Measurements from ENCODE around the gene ABCC5.

Gene ABCC5

GRCh38 chr3:183937601-183938286 lies 79.9 kb downstream of the ABCC5 start:
- H3K9me3 ChIP-seq (ENCODE audit: insufficient read depth, low read depth, low read length), result no peaks in the 10 kb centered on the region
- H3K27me3 ChIP-seq (ENCODE audit: insufficient read depth, low read length), result no peaks in the 10 kb centered on the region
- H3K9ac ChIP-seq (ENCODE audit: low read depth, low read length), result no peak overlapping the region
- H3K36me3 ChIP-seq (ENCODE audit: insufficient read depth, low read depth, low read length), result peaks cover 39% of the 10 kb centered on the region
- H3K4me3 ChIP-seq (ENCODE audit: low read length), result no peak overlapping the region
- no peaks in the 10 kb centered on the region; the same call in 1 of the 2 replicates for H3K4me1 ChIP-seq (ENCODE audit: insufficient read depth, low read length)
- H3K27ac ChIP-seq (ENCODE audit: low read length), result no peak overlapping the region

- Histone ChIP-seq H3K9me3 (ENCODE audit: insufficient read depth, low read depth, low read length) (no peaks in the 10 kb centered on the region), H3K27ac (ENCODE audit: low read length) (no peak overlapping the region), H3K36me3 (ENCODE audit: insufficient read depth, low read depth, low read length) (peaks cover 35% of the 10 kb centered on the region), H3K27me3 (ENCODE audit: insufficient read depth, low read length) (no peaks in the 10 kb centered on the region), H3K9ac (ENCODE audit: low read depth, low read length) (no peak overlapping the region), H3K4me1 (ENCODE audit: insufficient read depth, low read length) (no peaks in the 10 kb centered on the region), H3K4me3 (ENCODE audit: low read length) (no peak overlapping the region)
Measured at GRCh38 chr3:183933160-183933559, 84.5 kb downstream of the ABCC5 start.

GRCh38 chr3:183931881-183932280 lies 85.8 kb downstream of the ABCC5 start:
- Histone ChIP-seq H3K27ac (ENCODE audit: low read length) (no peak overlapping the region), H3K4me1 (ENCODE audit: insufficient read depth, low read length) (no peaks in the 10 kb centered on the region)

GRCh38 chr3:183930086-183930485 lies 87.6 kb downstream of the ABCC5 start:
- Histone ChIP-seq H3K4me3 (ENCODE audit: low read length) (no peak overlapping the region), H3K36me3 (ENCODE audit: insufficient read depth, low read depth, low read length) (peaks cover 31% of the 10 kb centered on the region), H3K27ac (ENCODE audit: low read length) (no peak overlapping the region)

More at GRCh38 chr3:183931881-183932280, 85.8 kb downstream of the ABCC5 start:
- Histone ChIP-seq H3K9me3 (ENCODE audit: insufficient read depth, low read depth, low read length) (no peaks in the 10 kb centered on the region), H3K27me3 (ENCODE audit: insufficient read depth, low read length) (no peaks in the 10 kb centered on the region), H3K4me3 (ENCODE audit: low read length) (no peak overlapping the region), H3K36me3 (ENCODE audit: insufficient read depth, low read depth, low read length) (peaks cover 36% of the 10 kb centered on the region), H3K9ac (ENCODE audit: low read depth, low read length) (no peak overlapping the region)

GRCh38 chr3:183927059-183927458 lies 90.6 kb downstream of the ABCC5 start:
- no peak overlapping the region for H3K4me3 ChIP-seq (ENCODE audit: low read length)
- no peaks in the 10 kb centered on the region for H3K4me1 ChIP-seq (ENCODE audit: insufficient read depth, low read length)
- H3K9ac ChIP-seq (ENCODE audit: low read depth, low read length), result no peak overlapping the region
- H3K9me3 ChIP-seq (ENCODE audit: insufficient read depth, low read depth, low read length), result no peaks in the 10 kb centered on the region
- no peaks in the 10 kb centered on the region for H3K27me3 ChIP-seq (ENCODE audit: insufficient read depth, low read length)
- peaks cover 44% of the 10 kb centered on the region for H3K36me3 ChIP-seq (ENCODE audit: insufficient read depth, low read depth, low read length)
- H3K27ac ChIP-seq (ENCODE audit: low read length), result no peak overlapping the region

More at GRCh38 chr3:183930086-183930485, 87.6 kb downstream of the ABCC5 start:
- H3K9me3 ChIP-seq (ENCODE audit: insufficient read depth, low read depth, low read length), result no peaks in the 10 kb centered on the region
- no peaks in the 10 kb centered on the region for H3K4me1 ChIP-seq (ENCODE audit: insufficient read depth, low read length)
- H3K9ac ChIP-seq (ENCODE audit: low read depth, low read length), result no peak overlapping the region
- no peaks in the 10 kb centered on the region for H3K27me3 ChIP-seq (ENCODE audit: insufficient read depth, low read length)

- Histone ChIP-seq H3K36me3 (ENCODE audit: insufficient read depth, low read depth, low read length) (peaks cover 50% of the 10 kb centered on the region), H3K4me1 (ENCODE audit: insufficient read depth, low read length) (no peaks in the 10 kb centered on the region), H3K9ac (ENCODE audit: low read depth, low read length) (no peak overlapping the region), H3K27ac (ENCODE audit: low read length) (no peak overlapping the region), H3K27me3 (ENCODE audit: insufficient read depth, low read length) (no peaks in the 10 kb centered on the region), H3K4me3 (ENCODE audit: low read length) (no peak overlapping the region), H3K9me3 (ENCODE audit: insufficient read depth, low read depth, low read length) (no peaks in the 10 kb centered on the region)
Measured at GRCh38 chr3:183924956-183925355, 92.7 kb downstream of the ABCC5 start.

- no peaks in the 10 kb centered on the region for H3K27me3 ChIP-seq (ENCODE audit: insufficient read depth, low read length)
- H3K27ac ChIP-seq (ENCODE audit: low read length), result no peak overlapping the region
- H3K4me1 ChIP-seq (ENCODE audit: insufficient read depth, low read length), result no peaks in the 10 kb centered on the region
- peaks cover 54% of the 10 kb centered on the region for H3K36me3 ChIP-seq (ENCODE audit: insufficient read depth, low read depth, low read length)
- no peak overlapping the region for H3K4me3 ChIP-seq (ENCODE audit: low read length)
- no peak overlapping the region for H3K9ac ChIP-seq (ENCODE audit: low read depth, low read length)
- no peaks in the 10 kb centered on the region for H3K9me3 ChIP-seq (ENCODE audit: insufficient read depth, low read depth, low read length)
Measured at GRCh38 chr3:183924543-183924942, 93.1 kb downstream of the ABCC5 start.

- Histone ChIP-seq H3K4me1 (ENCODE audit: insufficient read depth, low read length) (no peaks in the 10 kb centered on the region), H3K9ac (ENCODE audit: low read depth, low read length) (no peak overlapping the region), H3K27me3 (ENCODE audit: insufficient read depth, low read length) (no peaks in the 10 kb centered on the region), H3K4me3 (ENCODE audit: low read length) (no peak overlapping the region), H3K36me3 (ENCODE audit: insufficient read depth, low read depth, low read length) (peaks cover 43% of the 10 kb centered on the region), H3K27ac (ENCODE audit: low read length) (no peak overlapping the region), H3K9me3 (ENCODE audit: insufficient read depth, low read depth, low read length) (no peaks in the 10 kb centered on the region)
Measured at GRCh38 chr3:183922421-183922820, 95.3 kb downstream of the ABCC5 start.

- no peaks in the 10 kb centered on the region for H3K27me3 ChIP-seq (ENCODE audit: insufficient read depth, low read length)
- no peak overlapping the region for H3K4me3 ChIP-seq (ENCODE audit: low read length)
- H3K9ac ChIP-seq (ENCODE audit: low read depth, low read length), result no peak overlapping the region
- H3K27ac ChIP-seq (ENCODE audit: low read length), result no peak overlapping the region
- no peaks in the 10 kb centered on the region for H3K4me1 ChIP-seq (ENCODE audit: insufficient read depth, low read length)
- peaks cover 38% of the 10 kb centered on the region for H3K36me3 ChIP-seq (ENCODE audit: insufficient read depth, low read depth, low read length)
- H3K9me3 ChIP-seq (ENCODE audit: insufficient read depth, low read depth, low read length), result no peaks in the 10 kb centered on the region
Measured at GRCh38 chr3:183921096-183921495, 96.6 kb downstream of the ABCC5 start.

GRCh38 chr3:183920416-183920815 lies 97.3 kb downstream of the ABCC5 start:
- peaks cover 36% of the 10 kb centered on the region for H3K36me3 ChIP-seq (ENCODE audit: insufficient read depth, low read depth, low read length)

GRCh38 chr3:183918178-183918577 lies 99.5 kb downstream of the ABCC5 start:
- H3K36me3 ChIP-seq (ENCODE audit: insufficient read depth, low read depth, low read length), result peaks cover 22% of the 10 kb centered on the region
- no peak overlapping the region for H3K4me3 ChIP-seq (ENCODE audit: low read length)
- H3K27me3 ChIP-seq (ENCODE audit: insufficient read depth, low read length), result no peaks in the 10 kb centered on the region
- H3K27ac ChIP-seq (ENCODE audit: low read length), result no peak overlapping the region
- H3K9me3 ChIP-seq (ENCODE audit: insufficient read depth, low read depth, low read length), result no peaks in the 10 kb centered on the region
- H3K4me1 ChIP-seq (ENCODE audit: insufficient read depth, low read length), result no peaks in the 10 kb centered on the region
- H3K9ac ChIP-seq (ENCODE audit: low read depth, low read length), result no peak overlapping the region

More at GRCh38 chr3:183920416-183920815, 97.3 kb downstream of the ABCC5 start:
- no peaks in the 10 kb centered on the region for H3K9me3 ChIP-seq (ENCODE audit: insufficient read depth, low read depth, low read length)
- no peaks in the 10 kb centered on the region for H3K4me1 ChIP-seq (ENCODE audit: insufficient read depth, low read length)
- H3K27ac ChIP-seq (ENCODE audit: low read length), result no peak overlapping the region
- H3K27me3 ChIP-seq (ENCODE audit: insufficient read depth, low read length), result no peaks in the 10 kb centered on the region
- no peak overlapping the region for H3K4me3 ChIP-seq (ENCODE audit: low read length)
- H3K9ac ChIP-seq (ENCODE audit: low read depth, low read length), result no peak overlapping the region

GRCh38 chr3:183917776-183918175 lies 99.9 kb downstream of the ABCC5 start:
- Histone ChIP-seq H3K27ac (ENCODE audit: low read length) (no peak overlapping the region), H3K9ac (ENCODE audit: low read depth, low read length) (no peak overlapping the region), H3K27me3 (ENCODE audit: insufficient read depth, low read length) (no peaks in the 10 kb centered on the region), H3K36me3 (ENCODE audit: insufficient read depth, low read depth, low read length) (peaks cover 18% of the 10 kb centered on the region), H3K4me1 (ENCODE audit: insufficient read depth, low read length) (no peaks in the 10 kb centered on the region), H3K4me3 (ENCODE audit: low read length) (no peak overlapping the region), H3K9me3 (ENCODE audit: insufficient read depth, low read depth, low read length) (no peaks in the 10 kb centered on the region)
